ENCODE data around the gene NPIPB2. TPM values are rescaled to one million over a fixed set of nuclear protein-coding genes. Genes with fewer than 3 reads are reported as not detected.

NPIPB2 gene
- total and polyA plus RNA-seq, 2 of the 8 experiments (the other 6 are each of a cell fraction or from before 2014, with no cell fraction given): 7.5 to 8.3 TPM

GRCh38 chr16:11946433-11946832 lies 4.6 kb upstream of the NPIPB2 start:
- H3K23ac ChIP-seq (ENCODE audit: insufficient read length): no peak overlapping the region
- H3K56ac ChIP-seq (replicated peaks; ENCODE audit: insufficient read length, low read depth, low read length): no peak overlapping the region
- DNase-seq (ENCODE audit: low read depth in 1 of 2, low spot score in 2 of 2): no peak
- no peaks in the 10 kb centered on the region for H3K79me2 ChIP-seq (ENCODE audit: control insufficient read depth in 1 of 2, insufficient read depth in 2 of 2, low read length in 2 of 2)
- H4K20me1 ChIP-seq (replicated peaks in 1 of 2; ENCODE audit: control insufficient read depth in 1 of 2, insufficient read depth in 2 of 2, low read length in 2 of 2): no peaks in the 10 kb centered on the region
- no peaks in the 10 kb centered on the region for H3K27me3 ChIP-seq (replicated peaks in 1 of 4; ENCODE audit: control insufficient read depth in 3 of 4, extremely low read depth in 1 of 4, insufficient read depth in 3 of 4, low read length in 3 of 4)
- H3K18ac ChIP-seq (ENCODE audit: extremely low read depth, low read length): no peak overlapping the region
- no peak overlapping the region for H2BK12ac ChIP-seq (ENCODE audit: low read depth, low read length)
- no peak overlapping the region for H2BK5ac ChIP-seq (ENCODE audit: low read depth, low read length)
- H3K9ac ChIP-seq (replicated peaks in 1 of 4; ENCODE audit: extremely low read depth in 1 of 4, low read depth in 3 of 4, low read length in 3 of 4): no peak overlapping the region
- ChIA-PET POLR2A (ENCODE audit: partially characterized antibody) (no interaction called here), CTCF (ENCODE audit: partially characterized antibody) (interaction anchor here (0.6 to 4.3 kb wide), 3 partner anchors 73 to 126 kb away, joined by 3 to 22 read pairs (median 4); no protein-coding TSS in a partner anchor)
- peaks cover under 1% of the 10 kb centered on the region; the same call in 1 of the 2 replicates for H3K23me2 ChIP-seq (ENCODE audit: low read depth, low read length)
- no peak overlapping the region for H4K91ac ChIP-seq (replicated peaks; ENCODE audit: insufficient read length, low read length)
- WGBS, 2 experiments (ENCODE audit: extremely low coverage in 1 of 2, insufficient coverage in 1 of 2, insufficient read length in 1 of 2, insufficient replicate concordance in 2 of 2, low coverage in 1 of 2, low lambda C conversion rate in 2 of 2, missing lambda C conversion rate in 1 of 2): 88% methylated on average over 3 of the region's 3 CpGs; no CpG with 5 or more reads in 1 of the 2 experiments
- no peak overlapping the region for H4K5ac ChIP-seq (ENCODE audit: insufficient read length, low read depth, low read length)
- no peak overlapping the region for H3K27ac ChIP-seq (ENCODE audit: low read depth, low read length)
- H2BK15ac ChIP-seq (ENCODE audit: low read length): no peak overlapping the region
- no peak overlapping the region for H3K4ac ChIP-seq (replicated peaks; ENCODE audit: insufficient read length, low read depth, low read length)
- no peak overlapping the region for H3K14ac ChIP-seq (ENCODE audit: insufficient read length)
- H2BK120ac ChIP-seq (replicated peaks; ENCODE audit: low read depth, low read length): no peak overlapping the region
- no peak overlapping the region for H4K8ac ChIP-seq (ENCODE audit: extremely low read depth, insufficient read depth, low read length)
- FAIRE-seq: no peak
- peaks cover 0 to 4% (median 0%) of the 10 kb centered on the region in 4 experiments; a peak in 2 of 7 replicates for H3K4me1 ChIP-seq (replicated peaks in 1 of 4; ENCODE audit: control insufficient read depth in 3 of 4, insufficient read depth in 4 of 4, low read length in 3 of 4)
- no peak overlapping the region for H2AFZ ChIP-seq (ENCODE audit: low read length)
- no peak overlapping the region for H3K4me2 ChIP-seq (ENCODE audit: insufficient read depth in 1 of 2, low read depth in 2 of 2, low read length in 2 of 2)
- no peak overlapping the region for H2AK5ac ChIP-seq (ENCODE audit: low read depth, low read length)
- no peaks in the 10 kb centered on the region for H3K36me3 ChIP-seq (ENCODE audit: control insufficient read depth in 2 of 4, insufficient read depth in 4 of 4, low read length in 3 of 4)
- TF ChIP-seq CHD1 (IDR thresholded peaks at IDR 0.05; ENCODE audit: low read depth, low read length) (no peak), TBP (IDR thresholded peaks at IDR 0.05; ENCODE audit: low read depth, low read length) (no peak), GTF2F1 (IDR thresholded peaks at IDR 0.05; ENCODE audit: borderline replicate concordance, low read depth, low read length) (no peak), USF2 (IDR thresholded peaks at IDR 0.05; ENCODE audit: low read length) (no peak), CEBPB (IDR thresholded peaks at IDR 0.05; ENCODE audit: low read depth, low read length) (no peak), RBBP5 (IDR thresholded peaks at IDR 0.05; ENCODE audit: borderline replicate concordance, low read depth, low read length) (no peak), MAFK (IDR thresholded peaks at IDR 0.05; ENCODE audit: low read depth, low read length) (no peak), POU5F1 (IDR thresholded peaks at IDR 0.05; ENCODE audit: low read depth, low read length) (no peak)
- H3K79me1 ChIP-seq (ENCODE audit: low read depth, low read length): no peaks in the 10 kb centered on the region
- H3K4me3 ChIP-seq (ENCODE audit: extremely low read depth in 1 of 4, insufficient read depth in 2 of 4, low read depth in 3 of 4, low read length in 4 of 4): no peak overlapping the region
- no peak overlapping the region for H2BK20ac ChIP-seq (ENCODE audit: low read length)
- no peaks in the 10 kb centered on the region for H3K9me3 ChIP-seq (ENCODE audit: insufficient read depth in 2 of 2, low read depth in 1 of 2, low read length in 1 of 2)

Data from H1 (cell line).